GM18868 (cell line): ENCODE results near the gene NACC1.
"Not testable (repeated sequence)": the region's sequence is repeated elsewhere in the genome, so short reads cannot be mapped to it uniquely, and the experiment has no call there.

ENCODE experiments used
- ATAC-seq: cut with Tn5 transposase; IDR thresholded peaks from one replicate; pipeline ENCODE4 v1.9.1; 2021; ENCODE audit warnings: mild to moderate bottlenecking, moderate library complexity; ENCODE audit not compliant: unreplicated experiment

Gene NACC1

GRCh38 chr19:13138171-13138915 is 20.3 kb downstream of the NACC1 start:
- no peak for ATAC-seq

GRCh38 chr19:13138916-13139198 is 20.8 kb downstream of the NACC1 start:
- no peak for ATAC-seq

DNA sequence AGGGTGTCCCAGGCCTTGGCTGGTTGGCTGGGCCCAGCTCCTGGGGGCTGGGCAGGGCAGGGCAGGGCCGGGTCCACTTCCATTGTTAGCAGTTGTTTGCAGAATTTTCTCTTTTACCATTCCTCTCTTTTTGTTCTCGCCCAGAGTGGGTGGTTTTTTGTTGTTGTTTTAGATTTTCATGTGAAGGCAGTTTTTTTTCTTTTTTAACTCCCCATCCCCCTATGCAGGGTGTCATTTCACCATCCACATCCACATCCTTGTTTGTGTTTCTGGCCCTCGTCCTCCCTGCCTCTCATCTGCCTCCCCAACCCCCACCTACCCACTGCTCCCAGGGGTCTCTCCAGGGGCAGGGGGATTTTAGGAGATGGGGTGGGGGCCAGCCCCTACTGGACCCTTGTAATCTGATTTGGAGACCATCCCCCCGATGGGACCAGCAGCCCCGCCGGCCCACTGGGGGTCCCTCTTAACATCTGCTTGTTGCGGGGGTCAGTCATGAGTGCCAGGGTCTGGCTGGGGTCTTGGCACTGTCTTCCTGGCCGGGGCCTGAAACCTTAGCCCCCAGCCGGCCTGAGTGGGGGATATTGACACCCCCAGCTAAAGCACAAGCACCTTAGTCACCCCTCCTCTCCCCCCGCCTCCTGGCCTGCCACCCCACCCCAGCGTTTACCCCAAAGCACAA is 21.7 kb downstream of the NACC1 start:
- no peak for ATAC-seq

GRCh38 chr19:13146763-13147563 is 28.9 kb downstream of the NACC1 start:
- no peak for ATAC-seq

DNA sequence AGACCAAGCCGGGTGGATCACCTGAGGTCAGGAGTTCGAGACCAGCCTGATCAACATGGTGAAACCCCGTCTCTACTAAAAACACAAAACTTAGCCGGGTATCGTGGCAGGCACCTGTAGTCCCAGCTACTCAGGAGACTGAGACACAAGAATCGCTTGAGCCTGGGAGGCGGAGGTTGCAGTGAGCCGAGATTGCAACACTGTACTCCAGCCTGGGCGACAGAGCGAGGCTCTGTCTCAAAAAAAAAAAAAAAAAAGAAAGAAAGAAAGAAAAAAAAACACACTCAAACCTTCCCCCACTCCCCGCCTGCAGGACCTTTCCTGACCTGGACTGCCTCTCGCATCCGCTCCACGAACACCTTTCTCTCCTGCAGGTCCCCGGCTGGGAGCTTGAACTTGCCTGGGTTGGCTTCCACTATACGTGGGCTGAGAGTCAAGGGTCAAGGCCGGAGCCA is 31.1 kb downstream of the NACC1 start:
- not testable (repeated sequence) for ATAC-seq

DNA sequence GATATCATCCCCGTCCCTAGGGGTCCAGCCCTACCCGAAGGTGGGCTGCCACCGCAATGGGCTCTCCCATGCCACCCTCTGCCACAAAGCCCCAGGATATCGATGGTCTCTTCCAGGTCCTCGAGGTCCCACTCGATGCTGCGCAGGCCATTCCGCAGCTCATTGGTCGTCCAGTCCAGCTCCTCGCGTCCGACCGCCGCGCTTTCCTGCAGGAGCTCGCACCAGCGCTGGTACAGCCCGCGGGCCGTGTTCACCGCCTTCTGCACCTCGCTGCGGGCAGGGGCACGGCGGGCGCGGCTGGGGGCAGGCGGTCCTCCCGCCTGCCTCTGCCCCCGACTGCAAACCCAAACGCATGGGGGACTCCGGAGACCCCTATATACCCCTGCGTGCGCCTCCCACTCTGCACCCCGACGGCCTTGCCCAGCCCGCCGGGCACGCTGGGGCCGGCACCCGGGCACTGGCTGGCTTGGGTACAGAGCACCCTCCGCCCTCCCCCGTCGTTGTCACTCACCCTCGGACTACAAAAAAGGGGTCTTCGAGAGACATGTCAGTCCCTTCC is 31.6 kb downstream of the NACC1 start:
- ATAC-seq = no peak

GRCh38 chr19:13150187-13150930 is 32.3 kb downstream of the NACC1 start, which contains the start of the genes IER2 and STX10:
Gene IER2, plus strand, starts transcription at chr19:13150411. Its CDS starts 2,776 bp downstream, at chr19:13153187.
Gene STX10, minus strand, starts transcription at chr19:13150375. Its CDS starts 202 bp downstream, at chr19:13150173.
- ATAC-seq = peak; percentile 33

DNA sequence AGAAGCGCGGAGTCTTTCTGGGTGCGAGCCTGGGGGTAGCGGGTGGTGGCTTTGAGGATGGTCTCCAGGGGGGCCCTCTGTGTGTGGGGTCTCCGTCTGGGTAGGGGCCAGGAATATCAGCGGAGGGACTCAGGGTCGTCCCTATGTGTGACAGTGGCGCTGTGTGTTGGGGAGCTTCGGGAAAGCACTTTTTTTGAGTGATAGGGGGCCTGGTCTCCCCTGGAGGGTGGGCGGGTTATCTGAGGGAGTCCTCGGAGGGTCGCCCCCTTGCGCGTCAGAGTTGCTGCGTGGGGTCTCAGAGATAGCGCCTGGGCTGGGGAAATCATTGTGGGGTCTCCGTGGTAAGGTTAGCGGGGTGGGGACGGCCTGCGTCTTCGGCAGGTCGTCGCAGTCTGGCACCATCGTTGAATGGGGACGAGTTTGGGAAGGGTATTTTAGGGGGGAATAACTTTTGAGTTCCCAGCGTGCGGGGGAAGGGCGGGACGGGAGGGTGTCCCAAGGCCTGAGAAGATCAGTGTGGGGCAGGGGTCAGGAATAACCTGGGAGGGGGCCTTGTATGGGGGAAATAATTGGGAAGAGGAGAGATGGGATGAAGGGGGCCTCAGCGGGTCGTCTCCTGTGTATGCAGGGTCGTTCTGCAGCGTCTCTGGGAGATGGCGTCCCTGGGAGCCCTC is 33.0 kb downstream of the NACC1 start:
- ATAC-seq = peak; percentile 3

DNA sequence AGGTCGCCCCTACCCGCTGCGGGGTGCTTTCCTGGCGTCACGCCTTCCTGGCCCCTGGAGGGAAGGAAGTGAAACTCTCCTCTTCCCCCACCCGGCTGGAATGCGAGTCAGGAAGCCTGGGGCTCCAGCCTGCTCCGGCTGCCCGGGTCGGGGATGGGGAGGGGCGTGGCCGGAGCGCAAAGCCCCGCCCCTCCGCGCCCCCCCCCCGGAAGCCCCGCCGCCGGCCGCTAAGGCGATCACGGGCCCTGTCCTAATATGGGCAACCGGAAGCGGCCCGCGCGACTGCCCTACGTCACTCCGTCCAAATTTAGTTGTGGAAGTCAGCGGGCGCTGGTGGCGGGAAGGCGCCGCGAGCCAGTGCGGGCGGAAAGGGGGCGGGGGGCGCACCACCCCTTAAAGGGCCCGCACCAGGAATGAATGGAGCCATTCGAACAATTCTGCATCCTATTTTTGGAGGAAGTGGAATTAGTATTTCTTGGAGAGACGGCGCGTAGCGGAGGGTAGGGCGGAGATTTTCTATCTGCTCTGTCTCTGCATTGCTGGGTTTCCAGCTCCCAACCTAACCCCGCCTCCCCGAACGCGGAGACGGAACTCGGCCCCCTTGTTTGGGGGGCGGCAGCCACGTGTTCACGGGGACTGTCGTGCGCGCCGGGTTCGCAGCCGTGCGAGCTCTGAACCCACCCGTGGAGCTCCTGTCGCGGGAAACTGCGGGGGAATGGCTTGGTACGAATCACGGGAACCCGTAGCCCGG is 33.7 kb downstream of the NACC1 start:
- ATAC-seq = peak; percentile 37

- ATAC-seq = peak; percentile 10
These were observed 34.4 kb downstream of the NACC1 start for GRCh38 chr19:13152356-13152973.

- ATAC-seq = peak; percentile 27
These were observed 35.0 kb downstream of the NACC1 start for GRCh38 chr19:13152974-13153568.

- ATAC-seq = no peak
These were observed 35.6 kb downstream of the NACC1 start for GRCh38 chr19:13153569-13154240.

- no peak for ATAC-seq
These were observed 36.2 kb downstream of the NACC1 start for GRCh38 chr19:13154241-13154778.

- no peak for ATAC-seq
These were observed 36.9 kb downstream of the NACC1 start for GRCh38 chr19:13154911-13155471.

GRCh38 chr19:13155472-13156359 is 37.7 kb downstream of the NACC1 start:
- no peak for ATAC-seq

- no peak for ATAC-seq
These were observed 41.6 kb downstream of the NACC1 start for GRCh38 chr19:13159713-13160112.
